H1 (cell line): ENCODE results near the gene RTL5. TPM values are rescaled to one million over a fixed set of nuclear protein-coding genes. Genes with fewer than 3 reads are reported as not detected.

Experiments used
- CTCF ChIA-PET: fragments of 300-600 bp; sonication (Branson Sonifier 250); formaldehyde crosslinking; loops from one replicate; lab custom pipeline; 2021; ENCODE audit not compliant: partially characterized antibody; lab: Charles Lee
- POLR2A ChIA-PET: fragments of 300-600 bp; sonication (Branson Sonifier 250); formaldehyde crosslinking; loops from one replicate; lab custom pipeline; 2021; ENCODE audit warnings: inconsistent platforms; ENCODE audit not compliant: partially characterized antibody; lab: Charles Lee
- DNase-seq, 2 experiments: peaks; one replicate each; pipeline versions ENCODE4 v3.0.0 to v3.0.0-alpha.2; 2010 to 2022; ENCODE audit warnings: low spot score in 2 of 2, low read depth in 1 of 2, mixed read lengths in 1 of 2
- FAIRE-seq: peaks from 2 replicates; lab custom pipeline; 2011; peaks lifted over from hg19 to GRCh38; lab: Jason Lieb, UNC
- H2AFZ ChIP-seq: 2 replicates; pipeline ENCODE4 v1.8.1; 2012; ENCODE audit warnings: low read length, inconsistent platforms
- H2AK5ac ChIP-seq: 2 replicates; pipeline ENCODE4 v1.6.1; 2013; ENCODE audit warnings: low read depth, low read length
- H2BK120ac ChIP-seq: replicated peaks from 2 replicates; pipeline ENCODE3; 2013; ENCODE audit warnings: low read depth, low read length, inconsistent platforms
- H2BK12ac ChIP-seq: 2 replicates; pipeline ENCODE4 v1.6.1; 2013; ENCODE audit warnings: low read depth, low read length
- H2BK15ac ChIP-seq: 2 replicates; pipeline ENCODE4 v1.6.1; 2013; ENCODE audit warnings: low read length
- H2BK20ac ChIP-seq: 2 replicates; pipeline ENCODE4 v1.6.1; 2013; ENCODE audit warnings: low read length
- H2BK5ac ChIP-seq: 2 replicates; pipeline ENCODE4 v1.6.1; 2013; ENCODE audit warnings: low read depth, low read length
- H3K14ac ChIP-seq: 2 replicates; pipeline ENCODE4 v1.6.1; 2013; ENCODE audit warnings: inconsistent platforms; ENCODE audit not compliant: insufficient read length
- H3K18ac ChIP-seq: 2 replicates; pipeline ENCODE4 v1.6.1; 2013; ENCODE audit warnings: low read length; ENCODE audit errors: extremely low read depth
- H3K23ac ChIP-seq: 2 replicates; pipeline ENCODE4 v1.6.1; 2013; ENCODE audit warnings: inconsistent platforms; ENCODE audit not compliant: insufficient read length
- H3K23me2 ChIP-seq: 2 replicates; pipeline ENCODE4 v1.6.1; 2013; ENCODE audit warnings: low read depth, low read length
- H3K27ac ChIP-seq: 2 replicates; pipeline ENCODE4 v1.6.1; 2011; ENCODE audit warnings: low read depth, low read length, inconsistent platforms
- H3K27me3 ChIP-seq, 4 experiments: replicated peaks in 1 of 4; 1 replicate in 1 of 4; 2 replicates in 3 of 4; pipeline versions ENCODE4 v1.6.1 to v1.8.1; 2011 to 2013; ENCODE audit warnings: low read length in 3 of 4, mild to moderate bottlenecking in 3 of 4, inconsistent platforms in 2 of 4, mixed read lengths in 2 of 4, moderate library complexity in 1 of 4; ENCODE audit not compliant: control insufficient read depth in 3 of 4, insufficient read depth in 3 of 4; ENCODE audit errors: extremely low read depth in 1 of 4
- H3K36me3 ChIP-seq, 4 experiments: 2 replicates each; pipeline versions ENCODE4 v1.6.1 to v1.8.1; 2011 to 2013; ENCODE audit warnings: mild to moderate bottlenecking in 4 of 4, low read length in 3 of 4, moderate library complexity in 2 of 4, control low read depth in 1 of 4, inconsistent platforms in 1 of 4; ENCODE audit not compliant: insufficient read depth in 4 of 4, control insufficient read depth in 2 of 4
- H3K4ac ChIP-seq: replicated peaks from 2 replicates; pipeline ENCODE3; 2013; ENCODE audit warnings: low read length, low read depth, mixed read lengths, inconsistent platforms; ENCODE audit not compliant: insufficient read length
- H3K4me1 ChIP-seq, 4 experiments: replicated peaks in 1 of 4; 1 replicate in 1 of 4; 2 replicates in 3 of 4; pipeline versions ENCODE4 v1.6.1 to v1.8.1; 2011 to 2013; ENCODE audit warnings: low read length in 3 of 4, inconsistent platforms in 2 of 4, mixed read lengths in 1 of 4; ENCODE audit not compliant: insufficient read depth in 4 of 4, control insufficient read depth in 3 of 4
- H3K4me2 ChIP-seq, 2 experiments: 2 replicates each; pipeline versions ENCODE4 v1.6.1 to v1.8.1; 2011 to 2013; ENCODE audit warnings: low read depth in 2 of 2, low read length in 2 of 2, control low read depth in 1 of 2, inconsistent platforms in 1 of 2, mild to moderate bottlenecking in 1 of 2; ENCODE audit not compliant: insufficient read depth in 1 of 2
- H3K4me3 ChIP-seq, 4 experiments: fragments of 200-600, 300-600 bp in 1 of 4; sonication (generic), shearing (Covaris generic), sonication (Bioruptor Twin) in 1 of 4; 2 replicates each; pipeline versions ENCODE4 v1.5.1 to v1.8.1; 2011 to 2016; ENCODE audit warnings: low read length in 4 of 4, low read depth in 3 of 4, control low read depth in 2 of 4, inconsistent platforms in 2 of 4, mild to moderate bottlenecking in 2 of 4, mixed read lengths in 1 of 4, moderate library complexity in 1 of 4; ENCODE audit not compliant: insufficient read depth in 2 of 4; ENCODE audit errors: extremely low read depth in 1 of 4
- H3K56ac ChIP-seq: replicated peaks from 2 replicates; pipeline ENCODE3; 2013; ENCODE audit warnings: low read depth, mild to moderate bottlenecking, mixed read lengths, low read length, inconsistent platforms; ENCODE audit not compliant: insufficient read length
- H3K79me1 ChIP-seq: 2 replicates; pipeline ENCODE4 v1.6.1; 2013; ENCODE audit warnings: low read depth, low read length, control low read depth
- H3K79me2 ChIP-seq, 2 experiments: 2 replicates each; pipeline versions ENCODE4 v1.6.1 to v1.8.1; 2012 to 2013; ENCODE audit warnings: low read length in 2 of 2, mild to moderate bottlenecking in 2 of 2, inconsistent platforms in 1 of 2; ENCODE audit not compliant: insufficient read depth in 2 of 2, control insufficient read depth in 1 of 2
- H3K9ac ChIP-seq, 4 experiments: replicated peaks in 1 of 4; 1 replicate in 1 of 4; 2 replicates in 3 of 4; pipeline versions ENCODE4 v1.6.1 to v1.8.1; 2011 to 2013; ENCODE audit warnings: low read depth in 3 of 4, low read length in 3 of 4, control low read depth in 2 of 4, mild to moderate bottlenecking in 2 of 4, moderate library complexity in 2 of 4, inconsistent platforms in 1 of 4; ENCODE audit errors: extremely low read depth in 1 of 4
- H3K9me3 ChIP-seq, 2 experiments: 2 replicates each; pipeline versions ENCODE4 v1.6.1 to v1.8.1; 2012 to 2013; ENCODE audit warnings: mild to moderate bottlenecking in 2 of 2, moderate library complexity in 2 of 2, control low read depth in 1 of 2, inconsistent platforms in 1 of 2, low read depth in 1 of 2, low read length in 1 of 2, mixed read lengths in 1 of 2; ENCODE audit not compliant: insufficient read depth in 2 of 2
- H4K20me1 ChIP-seq, 2 experiments: replicated peaks in 1 of 2; 2 replicates each; pipeline versions ENCODE3 to v1.8.1; 2011 to 2013; ENCODE audit warnings: inconsistent platforms in 2 of 2, low read length in 2 of 2, mild to moderate bottlenecking in 1 of 2; ENCODE audit not compliant: insufficient read depth in 2 of 2, control insufficient read depth in 1 of 2
- H4K5ac ChIP-seq: 2 replicates; pipeline ENCODE4 v1.6.1; 2013; ENCODE audit warnings: low read length, low read depth, mixed read lengths, inconsistent platforms; ENCODE audit not compliant: insufficient read length
- H4K8ac ChIP-seq: 2 replicates; pipeline ENCODE4 v1.8.0; 2013; ENCODE audit warnings: mild to moderate bottlenecking, moderate library complexity, low read length, inconsistent platforms; ENCODE audit not compliant: insufficient read depth; ENCODE audit errors: extremely low read depth
- H4K91ac ChIP-seq: replicated peaks from 2 replicates; pipeline ENCODE3; 2013; ENCODE audit warnings: low read length, mixed read lengths, inconsistent platforms; ENCODE audit not compliant: insufficient read length
- ASH2L ChIP-seq: fragments of 200-600, 300-600 bp; sonication (generic); IDR thresholded peaks from one replicate; pipeline ENCODE4 v1.7.1; 2017; ENCODE audit warnings: low read length
- TBP ChIP-seq: IDR thresholded peaks from 2 replicates; pipeline ENCODE4 v1.6.1; 2011; ENCODE audit warnings: low read depth, low read length, improper control_type of control experiment
- WGBS, 2 experiments: shearing (Covaris generic) in 1 of 2; methylation state at CpG; one replicate each; pipeline versions ENCODE4 v1.1.6 to v1.1.7; 2013 to 2015; ENCODE audit warnings: low lambda C conversion rate in 2 of 2, mixed read lengths in 2 of 2, inconsistent platforms in 1 of 2, low coverage in 1 of 2, missing lambda C conversion rate in 1 of 2; ENCODE audit not compliant: insufficient replicate concordance in 2 of 2, insufficient coverage in 1 of 2, insufficient read length in 1 of 2; ENCODE audit errors: extremely low coverage in 1 of 2, missing lambda C conversion rate in 1 of 2; 5-methylcytosine and 5-hydroxymethylcytosine counted together
- polyA plus RNA-seq, 7 experiments: library from polyadenylated mRNA; depleted of rRNA in 3 of 7; stranded (reverse) in 5 of 7; unstranded in 2 of 7; fragments of >200 nt in 5 of 7; fragments of 200-250 nt in 2 of 7; gene quantifications; 1 replicate in 5 of 7; 2 replicates in 1 of 7; 4 replicates in 1 of 7; pipeline versions ENCODE4 v1.2.1 to v1.2.3, GENCODE V29; 2011 to 2013; ENCODE audit warnings: missing spikeins in 2 of 7, mixed read lengths in 2 of 7
- total RNA-seq: library from RNA; stranded (reverse); fragmentation: NEBNext Ultra II Directional; extraction: Animal tissue kit (Norgen Biotek cat#: 25700); gene quantifications from 2 replicates; pipeline ENCODE4 v1.2.1, GENCODE V29; 2021

Gene RTL5
- total and polyA plus RNA-seq, 2 of the 8 experiments (the other 6 are each of a cell fraction or from before 2014, with no cell fraction given), result 0.57 to 1.9 TPM

GRCh38 chrX:72123471-72124185, 8.1 kb downstream of the RTL5 start:
- Histone ChIP-seq H3K9me3 (no peaks in the 10 kb centered on the region), H3K79me2 (no peaks in the 10 kb centered on the region; a peak in 1 of 4 replicates), H3K4ac (peak overlapping the region; percentile 91), H2BK120ac (peak overlapping the region; percentile 90), H2BK5ac (peak overlapping the region; percentile 82; the same call in 1 of the 2 replicates), H4K91ac (peak overlapping the region; percentile 91), H4K5ac (no peak overlapping the region), H3K27me3 (peaks cover 0 to 5% (median 2%) of the 10 kb centered on the region in 4 experiments; a peak in 2 of 7 replicates), H3K27ac (peak overlapping the region; percentile 86), H3K4me1 (peaks cover 6 to 14% (median 10%) of the 10 kb centered on the region in 4 experiments), H3K79me1 (no peaks in the 10 kb centered on the region), H3K36me3 (no peaks in the 10 kb centered on the region), H2BK15ac (no peak overlapping the region), H2BK20ac (no peak overlapping the region), H4K8ac (no peak overlapping the region; the same call in 1 of the 2 replicates), H3K23me2 (no peaks in the 10 kb centered on the region), H3K18ac (peak overlapping the region; percentile 78), H3K56ac (no peak overlapping the region), H3K4me2 (peak overlapping the region; percentile 31 to 51; a peak in 2 of 4 replicates), H3K4me3 (peak overlapping the region in 1 of 4 experiments; percentile 26; a peak in 2 of 8 replicates), H2BK12ac (peak overlapping the region; percentile 62; the same call in 1 of the 2 replicates), H2AFZ (no peak overlapping the region), H3K23ac (no peak overlapping the region), H3K9ac (peak overlapping the region in 3 of 4 experiments; percentile 8 to 54 (median 30); a peak in 3 of 7 replicates), H2AK5ac (0 out of 2 replicates have a peak overlapping the region, but pooled peaks have one; percentile 86), H3K14ac (no peak overlapping the region), H4K20me1 (peaks cover 0 to 2% of the 10 kb centered on the region in 2 experiments)
- DNase-seq (no peak), FAIRE-seq (no peak)
- WGBS, 2 experiments, result 43% methylated on average over 6 of the region's 11 CpGs; no CpG with 5 or more reads in 1 of the 2 experiments
- ChIA-PET CTCF (interaction anchor here (0.8 to 4.2 kb wide), 3 partner anchors 42 to 119 kb away, joined by 3 to 51 read pairs (median 3); no protein-coding TSS in a partner anchor), POLR2A (interaction anchor here (0.6 to 1.3 kb wide), 4 partner anchors 53 to 250 kb away, joined by 3 to 4 read pairs (median 3); no protein-coding TSS in a partner anchor)
- TF ChIP-seq ASH2L, result no peak
- no peak for TF ChIP-seq TBP
